ENCODE measurements around the gene RASGRF2. TPM values are rescaled to one million over a fixed set of nuclear protein-coding genes. Genes with fewer than 3 reads are reported as not detected.

Gene RASGRF2
- total and polyA plus RNA-seq, 2 experiments from 2014 or later: 0.04 TPM; not detected in 1

DNA sequence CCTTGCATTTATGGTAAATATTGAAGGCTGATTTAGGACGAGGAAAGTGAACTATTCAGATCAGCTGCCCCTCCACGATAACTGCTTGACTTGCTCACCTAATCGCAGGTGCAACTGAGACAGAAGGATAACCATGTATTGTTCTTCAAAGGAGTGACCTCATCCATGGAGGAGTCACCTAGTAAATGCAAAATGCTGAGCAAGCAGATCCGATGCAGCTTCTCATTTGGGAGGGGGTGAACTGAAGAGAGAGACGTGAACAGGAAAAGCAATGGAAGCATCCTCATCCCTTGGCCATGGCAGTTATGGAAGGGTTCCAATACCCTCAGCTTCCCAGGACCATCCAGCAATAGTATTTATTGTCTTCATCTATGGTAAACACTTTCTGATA is 47.5 kb downstream of the RASGRF2 start:
- TF ChIP-seq EZH2phosphoT487 (IDR thresholded peaks at IDR 0.05; ENCODE audit: insufficient read depth, low read depth): no peak
- no peak for TF ChIP-seq EZH2 (IDR thresholded peaks at IDR 0.05; ENCODE audit: insufficient read depth, poor library complexity, severe bottlenecking)
- in situ Hi-C loops (cut with MboI): no loop called here
- Histone ChIP-seq H3K27ac (no peak overlapping the region), H3K4me3 (no peak overlapping the region), H3K4me2 (ENCODE audit: unreplicated experiment) (no peak overlapping the region), H3K4me1 (ENCODE audit: insufficient read depth) (no peaks in the 10 kb centered on the region), H3K36me3 (ENCODE audit: low read depth) (no peaks in the 10 kb centered on the region), H2AFZ (no peak overlapping the region), H3K9ac (no peak overlapping the region), H3K9me2 (ENCODE audit: insufficient read depth) (no peaks in the 10 kb centered on the region), H3F3A (ENCODE audit: insufficient read depth) (no peaks in the 10 kb centered on the region), H3K9me3 (ENCODE audit: low read depth) (no peaks in the 10 kb centered on the region), H3K27me3 (replicated peaks; ENCODE audit: insufficient read depth) (no peaks in the 10 kb centered on the region), H4K20me1 (ENCODE audit: insufficient read depth) (no peaks in the 10 kb centered on the region), H3K79me2 (ENCODE audit: insufficient read depth) (no peaks in the 10 kb centered on the region)
- 38 to 39% methylated on average over 5 of the region's 5 CpGs for WGBS, 2 experiments (ENCODE audit: low coverage in 1 of 2, low lambda C conversion rate in 2 of 2, missing lambda C conversion rate in 2 of 2)
- no peak for DNase-seq

DNA sequence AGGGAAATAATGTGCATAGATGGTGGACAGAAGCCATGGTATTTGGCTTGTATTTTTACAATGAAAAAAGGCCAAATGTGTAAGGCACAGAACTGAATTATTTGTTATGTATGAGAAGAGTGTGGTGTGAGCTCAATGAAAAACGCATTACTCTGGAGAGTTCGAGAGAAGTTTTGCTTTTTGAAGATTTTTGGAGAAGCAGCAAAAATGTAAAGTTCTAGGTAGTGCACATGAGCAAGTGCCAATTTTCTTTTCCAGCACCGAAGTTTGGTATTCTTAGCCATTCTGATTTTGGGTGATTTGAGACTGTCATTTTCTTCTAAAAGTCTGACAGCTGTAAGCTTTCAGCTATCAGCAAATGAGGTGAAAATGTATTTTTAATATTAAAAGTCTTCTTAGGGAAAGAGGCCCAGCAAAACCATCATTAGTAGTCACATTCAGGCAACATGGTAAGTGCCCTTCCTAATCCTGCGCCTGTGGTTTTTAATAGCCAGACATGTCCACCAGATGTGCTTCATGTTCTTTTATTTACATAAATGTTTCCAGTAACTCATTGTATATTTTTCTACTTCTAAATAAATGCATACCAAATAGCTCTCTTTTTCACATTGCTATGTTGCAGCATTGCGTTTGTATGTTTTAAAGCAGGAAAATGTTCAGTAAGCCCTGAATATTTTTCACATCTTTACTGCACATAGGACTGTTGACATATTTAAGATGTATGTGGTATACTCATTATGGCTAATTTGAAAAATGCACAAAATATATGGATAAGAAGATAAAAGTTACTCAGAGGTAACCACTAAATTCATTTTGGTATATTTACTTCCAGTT is 50.4 kb downstream of the RASGRF2 start:
- Histone ChIP-seq H3K4me3 (no peak overlapping the region), H4K20me1 (ENCODE audit: insufficient read depth) (no peaks in the 10 kb centered on the region), H3K79me2 (ENCODE audit: insufficient read depth) (no peaks in the 10 kb centered on the region), H2AFZ (no peak overlapping the region), H3K9me3 (ENCODE audit: low read depth) (no peaks in the 10 kb centered on the region), H3K27me3 (replicated peaks; ENCODE audit: insufficient read depth) (no peaks in the 10 kb centered on the region), H3K4me1 (ENCODE audit: insufficient read depth) (no peaks in the 10 kb centered on the region), H3K27ac (no peak overlapping the region), H3K9me2 (ENCODE audit: insufficient read depth) (no peaks in the 10 kb centered on the region), H3F3A (ENCODE audit: insufficient read depth) (no peaks in the 10 kb centered on the region), H3K4me2 (ENCODE audit: unreplicated experiment) (no peak overlapping the region), H3K9ac (no peak overlapping the region), H3K36me3 (ENCODE audit: low read depth) (no peaks in the 10 kb centered on the region)
- WGBS, 2 experiments (ENCODE audit: low coverage in 1 of 2, low lambda C conversion rate in 2 of 2, missing lambda C conversion rate in 2 of 2): 27 to 37% methylated on average over 5 of the region's 5 CpGs
- in situ Hi-C loops (cut with MboI): no loop called here
- TF ChIP-seq EZH2 (IDR thresholded peaks at IDR 0.05; ENCODE audit: insufficient read depth, poor library complexity, severe bottlenecking) (no peak), EZH2phosphoT487 (IDR thresholded peaks at IDR 0.05; ENCODE audit: insufficient read depth, low read depth) (no peak)
- DNase-seq: no peak

GRCh38 chr5:81014348-81014747 is 54.2 kb downstream of the RASGRF2 start:
- H3K27ac ChIP-seq: no peak overlapping the region
- in situ Hi-C loops (cut with MboI): no loop called here
- no peaks in the 10 kb centered on the region for H4K20me1 ChIP-seq (ENCODE audit: insufficient read depth)
- no peak for DNase-seq
- H3K4me2 ChIP-seq (ENCODE audit: unreplicated experiment): no peak overlapping the region
- TF ChIP-seq EZH2phosphoT487 (IDR thresholded peaks at IDR 0.05; ENCODE audit: insufficient read depth, low read depth): no peak
- no peak for TF ChIP-seq EZH2 (IDR thresholded peaks at IDR 0.05; ENCODE audit: insufficient read depth, poor library complexity, severe bottlenecking)
- H3K36me3 ChIP-seq (ENCODE audit: low read depth): no peaks in the 10 kb centered on the region
- H3K4me1 ChIP-seq (ENCODE audit: insufficient read depth): no peaks in the 10 kb centered on the region
- H3K9ac ChIP-seq: no peak overlapping the region
- no peaks in the 10 kb centered on the region for H3K9me3 ChIP-seq (ENCODE audit: low read depth)
- no peaks in the 10 kb centered on the region for H3F3A ChIP-seq (ENCODE audit: insufficient read depth)
- no peaks in the 10 kb centered on the region for H3K27me3 ChIP-seq (replicated peaks; ENCODE audit: insufficient read depth)
- no peak overlapping the region for H3K4me3 ChIP-seq
- WGBS, 2 experiments (ENCODE audit: low coverage in 1 of 2, low lambda C conversion rate in 2 of 2, missing lambda C conversion rate in 2 of 2): 43% methylated on average over 3 of the region's 3 CpGs
- H3K79me2 ChIP-seq (ENCODE audit: insufficient read depth): no peaks in the 10 kb centered on the region
- H2AFZ ChIP-seq: no peak overlapping the region
- H3K9me2 ChIP-seq (ENCODE audit: insufficient read depth): no peaks in the 10 kb centered on the region

DNA sequence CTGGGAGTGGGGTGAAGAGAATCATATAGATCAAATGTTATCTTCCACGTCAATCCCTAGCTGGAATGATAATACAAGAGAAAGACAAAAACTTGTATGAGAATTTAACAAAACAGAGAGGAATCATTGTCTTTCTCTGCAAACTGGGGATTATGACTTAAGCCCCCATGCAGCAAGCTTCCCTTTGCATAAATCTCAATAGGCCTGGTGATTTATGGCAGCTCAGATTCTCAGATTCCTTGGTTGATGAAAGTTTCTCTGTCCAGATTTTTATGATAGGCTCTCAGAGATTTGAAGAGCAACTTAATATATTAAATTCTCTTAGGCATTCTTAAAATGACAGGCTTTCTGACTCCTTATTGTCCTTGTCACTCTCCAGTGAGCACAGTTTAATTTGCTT is 56.0 kb downstream of the RASGRF2 start:
- WGBS, 2 experiments (ENCODE audit: low coverage in 1 of 2, low lambda C conversion rate in 2 of 2, missing lambda C conversion rate in 2 of 2): 0 to 7% methylated on average over 1 of the region's 1 CpG
- in situ Hi-C loops (cut with MboI): no loop called here

More for the DNA sequence above, 56.0 kb downstream of the RASGRF2 start:
- TF ChIP-seq EZH2phosphoT487 (IDR thresholded peaks at IDR 0.05; ENCODE audit: insufficient read depth, low read depth) (no peak), EZH2 (IDR thresholded peaks at IDR 0.05; ENCODE audit: insufficient read depth, poor library complexity, severe bottlenecking) (no peak)
- Histone ChIP-seq H3K79me2 (ENCODE audit: insufficient read depth) (no peaks in the 10 kb centered on the region), H3K36me3 (ENCODE audit: low read depth) (no peaks in the 10 kb centered on the region), H3K27me3 (replicated peaks; ENCODE audit: insufficient read depth) (no peaks in the 10 kb centered on the region), H2AFZ (no peak overlapping the region), H3K9ac (no peak overlapping the region), H3K9me3 (ENCODE audit: low read depth) (no peaks in the 10 kb centered on the region), H4K20me1 (ENCODE audit: insufficient read depth) (no peaks in the 10 kb centered on the region), H3K27ac (no peak overlapping the region), H3F3A (ENCODE audit: insufficient read depth) (no peaks in the 10 kb centered on the region), H3K9me2 (ENCODE audit: insufficient read depth) (no peaks in the 10 kb centered on the region), H3K4me2 (ENCODE audit: unreplicated experiment) (no peak overlapping the region), H3K4me1 (ENCODE audit: insufficient read depth) (no peaks in the 10 kb centered on the region), H3K4me3 (no peak overlapping the region)
- DNase-seq: no peak

Data from GM23248 (cell line).